ENCODE measurements around the gene FBXO10.

Gene FBXO10

GRCh38 chr9:37465249-37466036 lies 110.7 kb downstream of the FBXO10 start, which contains the start of gene ZBTB5:
ZBTB5 (minus strand) TSS chr9:37465450; CDS start chr9:37442551, 22,899 bp downstream.
- Histone ChIP-seq H3K4me3 (ENCODE audit: control insufficient read depth in 1 of 7, extremely low read depth in 1 of 7, insufficient read depth in 4 of 7, low read depth in 2 of 7, low read length in 6 of 7) (peak within 1 kb of the TSS; percentile 81 to 97 (median 92)), H3K9me3 (ENCODE audit: control extremely low read depth in 1 of 5, control insufficient read depth in 4 of 5, insufficient read depth in 2 of 5, low read depth in 1 of 5, low read length in 4 of 5) (no peaks in the 10 kb centered on the region), H3K36me3 (ENCODE audit: control insufficient read depth in 4 of 4, insufficient read depth in 4 of 4, low read length in 3 of 4) (no peaks in the 10 kb centered on the region), H3K27me3 (replicated peaks in 2 of 5; ENCODE audit: control insufficient read depth in 4 of 5, insufficient read depth in 5 of 5, low read length in 4 of 5) (no peaks in the 10 kb centered on the region), H3K27ac (ENCODE audit: insufficient read depth in 1 of 2, low read depth in 1 of 2, low read length in 2 of 2, poor library complexity in 1 of 2, severe bottlenecking in 2 of 2) (peak within 1 kb of the TSS; percentile 96 to 97), H3K4me1 (ENCODE audit: control extremely low read depth in 1 of 4, control insufficient read depth in 4 of 4, insufficient read depth in 4 of 4, low read length in 3 of 4) (peaks cover 9 to 34% (median 20%) of the 10 kb centered on the region in 4 experiments)
- CTCF ChIA-PET, result interaction anchor here (1.5 kb wide), 2 partner anchors 21 to 22 kb away, joined by 4 to 6 read pairs; partner anchors contain the start of gene POLR1E
- POLR2A ChIA-PET, result interaction anchor here (0.5 kb wide), 1 partner anchor 1178 kb away, joined by 3 read pairs; no protein-coding TSS in a partner anchor
- 0% methylated on average over 36 of the region's 52 CpGs for whole genome bisulfite sequencing (ENCODE audit: insufficient coverage)
- peak; percentile 100 for DNase-seq

DNA sequence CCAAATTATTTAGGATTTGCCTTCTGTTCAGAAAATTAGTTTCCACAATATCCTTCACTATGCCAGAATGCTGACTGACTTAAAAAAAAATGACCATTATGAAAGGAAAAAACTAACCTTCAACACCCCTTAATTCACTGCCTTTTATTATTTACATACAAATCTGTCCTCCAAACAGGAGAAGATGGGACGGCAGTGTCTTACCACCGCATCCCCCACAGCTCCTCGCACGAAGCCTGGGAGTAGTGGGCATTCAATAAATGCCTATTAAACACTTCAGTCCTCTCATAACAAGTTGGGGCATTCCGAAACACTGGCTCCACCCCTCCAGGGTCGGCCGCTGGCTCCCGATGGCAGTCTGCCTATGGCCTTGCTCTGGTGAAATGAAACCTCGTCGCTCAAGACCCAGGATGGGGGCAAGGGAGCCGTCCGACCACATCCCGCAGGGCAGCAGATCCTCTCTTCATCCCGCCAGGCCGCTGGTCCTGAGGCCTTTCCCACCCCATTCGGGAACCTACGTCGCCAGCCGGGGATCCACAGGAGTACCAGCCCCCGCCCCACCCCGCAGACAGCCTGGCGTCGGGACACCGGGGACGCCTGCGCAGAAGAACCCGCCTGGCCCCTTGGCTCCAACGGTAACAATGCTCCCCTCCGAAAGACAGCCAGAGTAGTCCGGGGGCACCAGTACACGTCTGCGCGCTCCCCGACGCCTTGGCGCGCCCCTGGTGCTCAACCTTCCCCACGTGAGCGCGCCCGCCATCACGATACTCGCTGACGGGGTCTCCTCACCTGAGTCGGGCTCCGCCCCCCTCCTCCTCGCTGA lies 111.5 kb downstream of the FBXO10 start:
- peak overlapping the region; percentile 79 to 97 (median 92) for H3K4me3 ChIP-seq (ENCODE audit: control insufficient read depth in 1 of 7, extremely low read depth in 1 of 7, insufficient read depth in 4 of 7, low read depth in 2 of 7, low read length in 6 of 7)
- WGBS (ENCODE audit: insufficient coverage), result under 1% methylated on average over 46 of the region's 47 CpGs
- ChIA-PET CTCF (interaction anchor here (1.0 to 1.6 kb wide), 3 partner anchors 17 to 127 kb away, joined by 3 read pairs; no protein-coding TSS in a partner anchor), POLR2A (interaction anchor here (0.5 kb wide), 1 partner anchor 1179 kb away, joined by 3 read pairs; no protein-coding TSS in a partner anchor)
- H3K27me3 ChIP-seq (replicated peaks in 2 of 5; ENCODE audit: control insufficient read depth in 4 of 5, insufficient read depth in 5 of 5, low read length in 4 of 5), result no peaks in the 10 kb centered on the region
- H3K27ac ChIP-seq (ENCODE audit: insufficient read depth in 1 of 2, low read depth in 1 of 2, low read length in 2 of 2, poor library complexity in 1 of 2, severe bottlenecking in 2 of 2), result peak overlapping the region; percentile 96 to 97
- peak; percentile 90 to 96 (median 90) for DNase-seq
- no peaks in the 10 kb centered on the region for H3K9me3 ChIP-seq (ENCODE audit: control extremely low read depth in 1 of 5, control insufficient read depth in 4 of 5, insufficient read depth in 2 of 5, low read depth in 1 of 5, low read length in 4 of 5)
- no peaks in the 10 kb centered on the region for H3K36me3 ChIP-seq (ENCODE audit: control insufficient read depth in 4 of 4, insufficient read depth in 4 of 4, low read length in 3 of 4)
- peaks cover 9 to 34% (median 20%) of the 10 kb centered on the region in 4 experiments for H3K4me1 ChIP-seq (ENCODE audit: control extremely low read depth in 1 of 4, control insufficient read depth in 4 of 4, insufficient read depth in 4 of 4, low read length in 3 of 4)

DNA sequence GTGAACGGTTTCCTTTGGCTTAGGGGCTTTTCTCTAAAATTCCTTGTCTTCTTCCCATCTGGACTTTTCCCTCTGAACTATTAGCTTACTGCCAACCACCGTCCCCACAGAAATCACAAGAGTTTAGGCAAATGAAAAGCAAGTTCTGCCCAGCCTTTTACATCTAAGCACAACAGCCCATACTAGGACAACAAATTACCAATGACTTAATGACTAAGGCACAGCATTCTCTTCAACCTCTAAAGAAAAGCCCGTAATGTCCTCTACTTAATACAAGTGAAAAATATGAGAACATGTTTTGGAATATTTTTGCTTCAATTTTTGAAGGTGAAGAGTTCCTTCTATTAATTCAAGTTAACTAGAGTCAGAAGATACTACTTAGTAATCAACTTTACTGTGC lies 112.2 kb downstream of the FBXO10 start:
- no peaks in the 10 kb centered on the region for H3K27me3 ChIP-seq (replicated peaks in 2 of 5; ENCODE audit: control insufficient read depth in 4 of 5, insufficient read depth in 5 of 5, low read length in 4 of 5)
- peak overlapping the region; percentile 96 to 97 for H3K27ac ChIP-seq (ENCODE audit: insufficient read depth in 1 of 2, low read depth in 1 of 2, low read length in 2 of 2, poor library complexity in 1 of 2, severe bottlenecking in 2 of 2)

More for the DNA sequence above, 112.2 kb downstream of the FBXO10 start:
- Histone ChIP-seq H3K36me3 (ENCODE audit: control insufficient read depth in 4 of 4, insufficient read depth in 4 of 4, low read length in 3 of 4) (no peaks in the 10 kb centered on the region), H3K9me3 (ENCODE audit: control extremely low read depth in 1 of 5, control insufficient read depth in 4 of 5, insufficient read depth in 2 of 5, low read depth in 1 of 5, low read length in 4 of 5) (no peaks in the 10 kb centered on the region), H3K4me1 (ENCODE audit: control extremely low read depth in 1 of 4, control insufficient read depth in 4 of 4, insufficient read depth in 4 of 4, low read length in 3 of 4) (peaks cover 9 to 34% (median 20%) of the 10 kb centered on the region in 4 experiments), H3K4me3 (ENCODE audit: control insufficient read depth in 1 of 7, extremely low read depth in 1 of 7, insufficient read depth in 4 of 7, low read depth in 2 of 7, low read length in 6 of 7) (peak overlapping the region in 6 of 7 experiments; percentile 79 to 97 (median 93))
- no peak for DNase-seq
- CTCF ChIA-PET, result interaction anchor here (1.0 to 1.6 kb wide), 3 partner anchors 17 to 128 kb away, joined by 3 read pairs; no protein-coding TSS in a partner anchor
- POLR2A ChIA-PET, result no interaction called here
- 75% methylated on average over 2 of the region's 3 CpGs for WGBS (ENCODE audit: insufficient coverage)

Measured in common myeloid progenitor, CD34-positive (primary cell).